GM12874 (cell line): Measurements from ENCODE around the gene MTX1.

Source experiments
- TF ChIP-seq, protein P1 (sequence below): IDR thresholded peaks from 2 replicates; pipeline ENCODE4 v1.5.1; 2011; ENCODE audit warnings: low read depth, mild to moderate bottlenecking, control low read depth, low read length, moderate library complexity; ENCODE audit not compliant: insufficient read depth

Gene MTX1

GRCh38 chr1:155192346-155193274 lies 15.9 kb upstream of the MTX1 start:
- TF ChIP-seq, protein P1, sequence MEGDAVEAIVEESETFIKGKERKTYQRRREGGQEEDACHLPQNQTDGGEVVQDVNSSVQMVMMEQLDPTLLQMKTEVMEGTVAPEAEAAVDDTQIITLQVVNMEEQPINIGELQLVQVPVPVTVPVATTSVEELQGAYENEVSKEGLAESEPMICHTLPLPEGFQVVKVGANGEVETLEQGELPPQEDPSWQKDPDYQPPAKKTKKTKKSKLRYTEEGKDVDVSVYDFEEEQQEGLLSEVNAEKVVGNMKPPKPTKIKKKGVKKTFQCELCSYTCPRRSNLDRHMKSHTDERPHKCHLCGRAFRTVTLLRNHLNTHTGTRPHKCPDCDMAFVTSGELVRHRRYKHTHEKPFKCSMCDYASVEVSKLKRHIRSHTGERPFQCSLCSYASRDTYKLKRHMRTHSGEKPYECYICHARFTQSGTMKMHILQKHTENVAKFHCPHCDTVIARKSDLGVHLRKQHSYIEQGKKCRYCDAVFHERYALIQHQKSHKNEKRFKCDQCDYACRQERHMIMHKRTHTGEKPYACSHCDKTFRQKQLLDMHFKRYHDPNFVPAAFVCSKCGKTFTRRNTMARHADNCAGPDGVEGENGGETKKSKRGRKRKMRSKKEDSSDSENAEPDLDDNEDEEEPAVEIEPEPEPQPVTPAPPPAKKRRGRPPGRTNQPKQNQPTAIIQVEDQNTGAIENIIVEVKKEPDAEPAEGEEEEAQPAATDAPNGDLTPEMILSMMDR, result no peak

DNA sequence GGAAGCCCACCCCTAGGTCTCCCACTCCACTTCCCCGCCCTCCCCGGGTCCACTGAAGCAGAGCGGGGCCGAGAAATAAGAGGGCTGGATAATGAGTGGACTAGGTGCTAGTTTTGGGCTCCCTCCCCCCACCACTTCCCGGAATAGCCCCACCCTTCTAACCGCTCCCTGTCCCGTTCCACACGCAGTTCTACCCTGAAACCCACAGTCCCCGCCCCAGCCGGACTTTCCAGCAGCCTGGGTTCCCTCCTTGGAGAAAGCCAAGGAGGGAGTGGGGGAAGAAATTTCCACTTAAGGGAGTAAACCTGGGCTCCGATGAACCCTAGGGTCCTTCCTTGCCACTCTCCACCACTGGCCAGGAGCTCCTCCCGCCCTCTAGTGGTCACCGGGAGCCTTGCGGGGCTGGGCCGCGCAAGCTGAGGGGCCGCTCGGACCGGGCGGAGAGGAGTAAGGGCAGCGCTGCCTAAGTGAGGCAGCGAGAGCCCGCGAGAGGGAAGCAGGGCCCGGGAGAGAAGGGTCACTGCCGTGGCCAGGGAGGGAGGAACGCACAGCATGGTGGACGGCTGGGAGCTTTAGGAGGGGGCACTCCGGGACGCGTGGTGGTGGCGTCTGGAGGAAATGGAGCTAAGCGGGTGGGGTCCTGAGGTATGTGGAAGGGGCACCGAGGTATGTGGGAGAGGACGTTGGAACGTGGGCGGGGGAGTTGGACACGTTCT lies 15.1 kb upstream of the MTX1 start:
- TF ChIP-seq, protein P1, result peak; percentile 99

DNA sequence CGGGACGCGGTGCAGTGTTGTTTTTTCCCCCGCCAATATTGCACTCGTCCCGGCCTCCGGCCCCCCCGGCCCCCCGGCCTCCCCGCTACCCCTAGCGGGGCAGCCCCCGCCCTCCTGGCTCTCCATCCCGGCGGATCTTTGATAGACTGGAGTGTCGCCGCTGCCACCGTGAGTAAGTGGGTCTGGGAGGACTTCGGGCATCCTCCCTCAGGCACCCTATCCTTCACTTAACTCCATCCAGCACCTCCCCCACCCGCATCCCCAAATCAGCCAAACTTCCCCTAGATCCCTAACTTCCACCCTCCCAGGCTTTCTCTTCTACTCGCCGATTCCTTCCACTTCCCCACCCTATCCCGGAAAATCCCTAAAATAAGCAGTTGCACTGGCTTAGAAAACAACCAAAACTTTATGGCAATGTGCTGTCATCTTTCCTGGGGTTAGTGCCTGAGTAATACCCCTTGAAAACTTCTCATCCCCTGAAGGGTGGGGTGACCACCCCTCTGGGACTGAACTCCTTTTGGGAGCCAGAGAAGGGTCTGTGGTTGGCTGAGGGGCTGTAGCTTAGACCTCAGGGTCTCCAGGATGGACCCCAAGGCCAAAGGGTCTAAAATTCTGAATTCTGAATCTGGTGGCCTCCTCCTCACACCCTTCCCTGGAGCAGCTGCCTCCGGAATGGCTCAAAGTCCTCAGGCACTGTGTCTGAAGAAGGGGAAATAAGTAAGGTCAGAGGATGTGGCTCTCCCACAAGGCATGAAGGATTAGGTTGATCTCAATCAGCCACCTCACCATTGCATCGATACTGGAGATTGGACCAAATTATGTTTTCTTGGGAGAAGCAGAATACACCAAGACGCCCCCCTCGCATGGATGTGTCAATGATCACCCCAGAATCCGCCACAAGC lies 13.0 kb upstream of the MTX1 start:
- TF ChIP-seq, protein P1, result no peak

DNA sequence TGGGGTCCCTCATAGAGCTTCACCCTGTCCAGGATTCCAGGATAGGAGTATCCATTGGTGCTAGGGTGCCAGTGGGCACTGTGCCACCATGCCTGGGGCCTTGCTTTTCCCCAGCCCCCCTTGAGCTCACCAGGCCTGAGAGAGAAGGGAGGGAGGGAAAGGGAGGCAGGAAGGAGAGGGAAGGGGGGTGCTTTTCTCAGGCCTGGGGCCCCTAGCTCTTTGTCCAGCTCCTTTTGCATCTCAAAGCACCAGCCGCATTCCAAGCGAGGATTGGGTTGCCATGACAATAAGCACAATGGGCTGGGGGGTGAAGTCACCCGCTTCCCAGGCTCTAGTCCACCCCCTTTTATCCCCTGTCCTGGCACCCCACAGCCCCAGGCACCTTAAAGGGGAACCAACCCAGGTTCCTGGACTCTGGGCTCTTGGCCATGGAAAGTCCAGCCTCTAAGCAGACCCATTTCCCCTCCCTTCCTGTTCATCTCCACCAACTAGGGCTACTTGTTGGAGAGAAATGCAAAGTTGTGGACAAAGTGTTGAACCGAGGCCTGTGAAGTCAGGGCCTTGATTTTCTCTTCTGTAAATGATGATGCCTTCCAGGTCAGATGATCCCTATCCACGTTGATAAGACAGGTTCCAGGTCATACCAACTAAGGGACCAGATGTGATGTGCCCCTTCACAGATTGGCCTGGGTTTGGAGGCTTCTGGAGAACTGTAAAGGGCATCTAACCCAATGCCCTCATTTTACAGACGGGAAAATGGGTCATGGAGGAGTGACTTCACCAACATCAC lies 12.2 kb upstream of the MTX1 start:
- TF ChIP-seq, protein P1, result no peak

DNA sequence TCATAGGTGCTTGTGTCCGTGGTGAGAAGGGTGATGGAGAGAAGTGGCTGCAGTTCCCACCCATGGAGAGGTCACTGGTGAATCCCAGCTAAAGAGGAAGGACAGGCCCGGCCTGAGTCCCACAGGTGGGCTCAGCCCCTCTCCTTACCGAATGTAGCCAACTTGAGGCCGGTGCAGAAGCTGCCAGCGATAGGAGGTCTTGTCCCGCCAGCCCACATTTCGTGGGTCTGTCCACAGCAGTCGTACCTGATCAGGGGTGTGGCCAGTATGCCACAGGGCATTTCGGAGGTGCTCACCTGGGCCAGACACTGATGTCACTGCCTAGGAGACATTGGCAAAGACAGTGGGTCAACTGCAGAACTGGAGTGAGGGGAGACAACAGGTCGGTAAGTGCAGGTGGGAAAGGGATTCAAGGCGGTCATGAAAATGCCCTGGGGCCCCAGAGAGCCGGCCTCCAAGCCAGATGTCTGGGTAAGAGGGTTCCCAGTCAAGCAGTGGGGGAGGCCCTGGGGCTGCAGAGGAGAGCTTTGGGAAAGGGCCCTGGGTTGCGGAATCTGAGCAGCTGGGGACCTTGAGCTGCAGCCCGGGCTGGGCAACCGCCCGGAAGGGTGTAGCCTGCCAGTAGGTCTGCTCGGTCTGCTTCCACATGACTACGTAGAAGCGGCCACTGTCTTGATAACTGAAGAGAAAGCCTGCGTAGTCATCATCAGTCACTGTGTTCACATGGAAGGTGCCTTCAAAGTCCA lies 11.4 kb upstream of the MTX1 start:
- TF ChIP-seq, protein P1, result no peak

DNA sequence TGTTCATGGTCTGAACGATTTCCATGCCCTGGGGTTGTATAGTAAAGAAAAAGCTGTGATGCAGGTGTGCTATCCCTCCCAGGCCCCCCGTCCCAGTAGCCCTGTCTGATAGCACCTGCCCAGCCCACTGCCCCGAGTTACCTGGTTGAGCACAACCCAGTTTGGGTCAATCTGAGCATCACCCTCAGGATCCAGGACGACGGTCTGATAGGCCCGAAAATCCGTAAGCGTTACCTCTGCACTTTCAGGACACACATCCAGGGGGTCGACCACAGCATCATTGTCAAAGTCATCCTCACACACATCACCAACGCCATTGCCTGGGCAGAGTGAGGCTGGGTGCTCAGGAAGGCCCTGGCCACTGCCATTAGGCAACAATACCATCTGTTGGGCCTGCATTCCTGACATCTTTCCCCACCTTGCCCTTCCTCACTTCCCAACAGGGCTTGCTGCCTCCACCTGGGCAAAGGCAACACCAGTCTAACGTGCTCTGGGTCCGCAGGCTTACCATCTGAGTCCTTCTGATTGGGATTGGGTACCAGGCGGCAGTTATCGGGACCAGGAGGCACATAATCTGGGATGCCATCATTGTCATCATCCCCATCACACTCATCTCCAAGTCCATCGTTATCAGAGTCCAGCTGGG lies 10.5 kb upstream of the MTX1 start:
- TF ChIP-seq, protein P1, result no peak
